Right renal pelvis (tissue), 4 donors: ENCODE measurements around the gene PARD3. TPM values are rescaled to one million over a fixed set of nuclear protein-coding genes. Genes with fewer than 3 reads are reported as not detected.
"Not testable (repeated sequence)": the region's sequence is repeated elsewhere in the genome, so short reads cannot be mapped to it uniquely, and the experiment has no call there.

Source experiments
- DNase-seq, 4 donors: peaks; one replicate each; pipeline ENCODE4 v3.0.0-alpha.2; 2013; ENCODE audit warnings: low read depth in 4 of 4, low spot score in 3 of 4, missing footprints in 1 of 4
- polyA plus RNA-seq, 4 donors: library from polyadenylated mRNA; unstranded; fragments of 120-200 nt; gene quantifications; one replicate each; pipeline ENCODE4 v1.2.1, GENCODE V29; 2013; ENCODE audit not compliant: insufficient read length in 4 of 4

The PARD3 gene
- polyA plus RNA-seq, 4 donors = 62.1 to 76.2 (median 71.3) TPM

DNA sequence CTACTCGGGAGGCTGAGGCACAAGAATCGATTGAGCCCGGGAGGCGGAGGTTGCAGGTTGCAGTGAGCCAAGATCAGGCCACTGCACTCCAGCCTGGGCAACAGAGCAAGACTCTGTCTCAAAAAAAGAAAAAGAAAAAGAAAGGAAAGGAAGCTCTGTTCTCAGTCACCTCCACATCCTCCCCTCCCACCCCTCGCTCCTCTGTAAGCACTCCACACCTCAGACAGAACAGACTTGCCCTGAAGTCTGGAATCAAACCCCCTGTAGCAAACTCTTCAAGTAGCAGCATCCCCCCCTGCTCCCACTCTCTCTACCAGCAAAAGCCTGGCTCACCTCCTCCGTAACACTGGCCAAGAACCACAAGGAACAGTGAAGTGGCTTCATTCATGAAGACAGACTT is 66.7 kb downstream of the PARD3 start:
- no peak for DNase-seq

DNA sequence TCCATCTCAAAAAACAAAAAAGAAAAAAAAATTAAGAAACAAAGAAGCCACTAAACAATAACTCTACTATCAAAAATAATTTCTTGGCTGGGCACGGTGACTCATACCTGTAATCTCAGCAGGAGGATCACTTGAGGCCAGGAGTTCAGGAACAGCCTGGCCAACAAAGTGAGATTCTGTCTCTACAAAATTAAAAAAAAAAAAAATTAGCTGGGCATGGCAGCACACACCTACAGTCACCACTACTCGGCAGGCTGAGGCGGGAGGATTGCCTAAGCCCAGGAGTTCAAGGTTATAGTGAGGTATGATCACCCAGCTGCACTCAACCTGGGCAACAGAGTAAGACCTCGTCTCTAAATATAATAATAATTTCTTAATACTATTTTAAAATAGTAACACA is 69.0 kb downstream of the PARD3 start:
- no peak for DNase-seq

DNA sequence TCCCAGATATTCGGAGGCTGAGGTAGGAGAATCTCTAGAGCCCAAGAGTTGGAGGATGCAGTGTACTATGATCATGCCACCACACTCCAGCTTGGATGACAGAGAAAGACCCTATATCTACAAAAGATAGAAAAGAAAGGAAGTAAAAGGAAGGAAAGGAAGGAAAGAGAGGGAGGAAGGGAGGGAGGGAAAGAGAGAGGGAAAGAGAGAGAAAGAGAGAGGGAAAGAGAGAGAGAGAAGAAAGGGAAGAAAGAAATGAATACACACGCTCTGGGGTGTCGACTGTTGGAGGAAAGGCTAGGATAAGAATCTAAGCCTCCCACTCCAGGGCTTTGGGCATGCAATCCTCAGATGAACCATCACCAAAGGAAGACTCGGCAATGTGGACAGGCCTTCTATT is 69.9 kb downstream of the PARD3 start:
- no peak for DNase-seq

DNA sequence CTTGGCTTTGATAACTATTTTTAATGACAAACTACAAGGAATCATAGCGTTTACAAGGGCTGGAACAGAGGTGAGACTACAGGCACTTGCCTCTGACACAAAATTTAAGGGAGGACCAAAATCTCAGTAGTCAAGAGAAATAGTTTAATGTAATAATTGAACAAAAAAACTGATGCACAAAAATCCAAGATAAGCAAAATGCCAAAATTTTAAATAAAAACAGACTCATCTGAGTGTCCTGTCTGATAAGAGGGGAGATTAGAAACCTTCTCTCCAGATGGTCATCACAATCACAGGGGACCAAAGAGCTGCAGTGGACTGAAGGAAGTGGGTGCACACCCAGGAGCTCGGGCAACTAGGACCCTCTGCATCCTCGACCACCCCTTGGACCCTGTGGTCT is 70.5 kb downstream of the PARD3 start:
- no peak for DNase-seq

DNA sequence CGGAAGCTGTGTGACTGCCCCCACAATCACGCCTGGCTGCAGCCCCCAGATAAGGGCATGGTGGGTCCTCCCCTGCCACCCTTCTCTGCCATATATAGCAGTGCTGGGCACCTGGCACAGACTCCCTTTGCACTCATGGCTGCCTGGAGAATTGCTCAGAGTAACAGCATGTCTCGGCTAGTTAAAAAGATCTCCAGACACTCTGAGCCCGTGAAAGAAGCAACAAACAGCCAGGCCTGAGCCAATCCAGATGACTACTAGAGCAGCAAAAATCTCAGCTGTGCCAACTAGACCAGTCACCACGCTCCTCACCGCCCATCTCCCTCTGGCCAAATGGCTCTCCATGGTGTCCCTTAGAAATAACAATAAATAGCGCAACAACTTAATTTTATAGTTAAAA is 71.3 kb downstream of the PARD3 start:
- DNase-seq = no peak

DNA sequence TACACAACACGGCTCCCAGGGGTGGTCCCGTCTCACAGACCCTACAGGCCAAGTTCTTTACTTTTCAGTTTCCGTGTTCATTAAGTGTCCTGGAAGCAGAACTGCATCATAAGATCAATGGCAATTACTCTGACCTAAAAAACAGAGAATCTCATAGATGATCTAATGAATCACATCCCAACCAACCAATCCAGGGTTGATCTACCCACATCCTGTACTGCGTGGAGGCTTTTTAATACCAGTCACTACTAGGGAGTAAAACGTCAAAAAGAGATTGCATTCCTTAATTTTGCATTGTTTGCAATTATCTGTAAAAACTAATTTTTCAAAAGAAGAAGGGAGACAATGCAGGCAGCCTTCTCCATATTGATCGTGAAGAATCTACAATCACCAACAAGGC is 72.6 kb downstream of the PARD3 start:
- no peak for DNase-seq

DNA sequence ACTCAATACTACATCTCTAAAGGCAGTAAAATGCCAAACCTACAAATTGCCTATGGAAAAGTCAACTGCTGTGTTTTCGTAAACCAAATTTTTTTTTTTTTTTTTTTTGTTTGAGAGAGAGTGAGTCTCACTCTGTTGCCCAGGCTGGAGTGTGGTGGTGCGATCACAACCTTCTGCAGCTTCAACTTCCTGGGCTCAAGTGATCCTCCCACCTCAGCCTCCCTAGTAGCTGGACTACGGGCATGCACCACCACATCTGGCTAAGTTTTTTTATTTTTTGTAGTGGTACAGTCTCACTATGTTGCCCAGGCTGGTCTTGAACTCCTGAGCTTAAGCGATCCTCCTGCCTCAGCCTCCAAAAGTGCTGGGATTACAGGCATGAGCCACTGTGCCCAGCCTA is 74.0 kb downstream of the PARD3 start:
- not testable (repeated sequence) for DNase-seq

DNA sequence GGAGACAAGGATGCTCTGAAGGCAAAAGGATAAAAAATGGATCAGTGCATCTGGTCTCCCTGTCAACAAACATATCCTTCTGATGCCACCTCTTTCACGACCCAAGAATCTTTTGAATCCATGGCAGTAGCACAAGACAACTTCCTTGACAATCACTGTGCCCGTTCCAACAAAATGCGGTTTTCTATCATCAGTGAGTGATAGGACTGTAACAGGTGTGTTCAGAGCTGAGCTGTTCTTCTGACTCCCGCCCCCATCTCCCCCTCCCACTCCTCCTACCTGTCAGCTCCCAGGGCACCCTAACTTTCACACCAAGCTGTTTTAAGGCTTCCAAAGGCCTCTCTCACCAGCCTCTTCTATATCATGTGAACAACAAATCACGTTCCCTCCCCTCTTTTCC is 74.8 kb downstream of the PARD3 start:
- DNase-seq = no peak

DNA sequence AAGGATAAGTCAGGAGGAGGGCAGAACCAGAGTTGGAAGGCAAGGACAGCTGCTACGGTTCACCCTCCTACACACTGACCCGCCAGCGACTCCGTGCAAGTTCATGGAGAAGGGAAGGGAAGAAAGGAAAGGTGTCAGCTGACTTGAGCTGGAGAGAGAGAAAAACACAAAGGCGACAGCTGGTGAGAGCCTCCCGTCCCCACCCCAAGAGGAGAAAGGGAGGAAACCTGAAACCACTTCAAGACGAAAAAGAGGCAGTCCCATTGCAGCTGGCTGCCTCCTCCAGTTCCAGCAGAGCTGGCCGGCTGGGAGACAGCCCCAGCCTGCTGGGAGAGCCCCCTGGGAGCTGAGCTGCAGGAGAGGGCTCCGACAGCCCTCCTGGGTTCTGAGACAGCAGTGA is 75.2 kb downstream of the PARD3 start:
- DNase-seq = peak; percentile 72 to 92 (median 85)

DNA sequence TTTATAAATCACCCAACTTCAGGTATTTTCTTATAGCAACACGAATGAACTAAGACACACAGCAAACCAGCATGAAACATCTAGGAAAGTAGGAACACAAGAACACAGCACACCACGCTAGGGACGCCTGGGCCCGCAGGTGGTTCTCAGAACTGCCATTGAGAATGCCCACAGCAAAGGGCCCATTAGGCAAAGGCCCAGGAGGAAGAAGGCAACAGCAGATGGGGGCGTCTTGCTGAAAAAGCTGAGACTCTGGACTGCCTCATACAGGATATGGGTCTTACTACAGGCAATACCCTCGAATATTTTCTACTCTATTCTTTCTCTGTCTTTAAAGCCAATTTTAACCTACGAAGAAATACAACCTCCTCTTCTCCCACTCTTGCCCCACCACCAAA is 77.3 kb downstream of the PARD3 start:
- no peak for DNase-seq

DNA sequence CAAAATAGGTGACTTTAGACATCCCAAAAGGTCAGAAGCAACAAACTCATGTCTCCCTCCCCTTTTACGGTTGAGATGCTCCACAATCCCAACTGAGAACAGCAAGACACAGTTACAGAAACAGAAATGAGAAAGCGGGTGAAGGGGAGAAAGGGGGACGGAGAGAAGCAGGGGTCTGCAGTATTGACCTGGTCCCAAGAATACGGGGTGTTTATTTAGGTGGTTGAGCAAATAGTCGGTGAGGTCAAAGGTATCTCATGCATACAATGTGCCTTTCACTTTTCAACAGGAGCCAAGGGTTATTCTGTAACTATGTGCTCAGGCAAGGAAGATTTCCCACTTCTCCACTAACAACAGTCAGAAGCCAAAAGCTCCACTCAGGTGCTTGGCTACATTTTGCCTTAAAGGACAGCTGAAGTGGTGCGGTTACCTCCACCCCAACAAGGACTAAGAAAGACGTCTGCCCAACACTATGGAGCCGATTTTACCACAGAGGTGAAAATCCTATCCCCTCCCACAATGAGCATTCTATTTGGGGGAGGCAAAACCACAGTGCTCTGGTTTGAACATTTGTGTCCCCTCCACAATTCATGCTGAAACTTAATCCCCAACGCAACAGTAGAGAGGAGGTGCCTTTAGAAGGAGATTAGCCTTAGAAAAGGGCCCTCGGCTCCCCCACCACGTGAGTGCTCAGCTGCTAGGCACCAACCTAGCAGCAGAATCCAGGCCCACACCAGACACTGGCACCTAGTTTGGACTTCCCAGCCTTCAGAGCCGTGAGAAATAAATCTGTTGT is 77.9 kb downstream of the PARD3 start:
- DNase-seq = no peak

DNA sequence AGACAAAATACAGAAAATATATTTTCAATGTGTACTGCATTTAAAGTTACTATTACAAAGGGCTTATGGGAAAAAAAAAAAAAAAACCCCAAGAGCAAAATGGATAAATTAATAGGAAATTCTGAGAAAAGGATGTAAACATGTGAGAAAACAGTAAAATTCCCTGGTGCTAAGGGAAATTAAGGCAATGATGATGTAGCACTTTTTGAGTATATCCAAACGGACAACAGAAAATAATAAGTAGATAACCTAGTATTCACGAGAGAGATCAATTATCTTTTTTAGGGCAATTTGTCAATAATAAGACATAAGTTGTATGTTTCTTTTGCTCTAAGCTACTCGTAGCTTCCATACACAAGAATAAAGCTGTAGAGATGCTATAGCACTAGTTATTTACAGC is 80.2 kb downstream of the PARD3 start:
- DNase-seq = no peak

DNA sequence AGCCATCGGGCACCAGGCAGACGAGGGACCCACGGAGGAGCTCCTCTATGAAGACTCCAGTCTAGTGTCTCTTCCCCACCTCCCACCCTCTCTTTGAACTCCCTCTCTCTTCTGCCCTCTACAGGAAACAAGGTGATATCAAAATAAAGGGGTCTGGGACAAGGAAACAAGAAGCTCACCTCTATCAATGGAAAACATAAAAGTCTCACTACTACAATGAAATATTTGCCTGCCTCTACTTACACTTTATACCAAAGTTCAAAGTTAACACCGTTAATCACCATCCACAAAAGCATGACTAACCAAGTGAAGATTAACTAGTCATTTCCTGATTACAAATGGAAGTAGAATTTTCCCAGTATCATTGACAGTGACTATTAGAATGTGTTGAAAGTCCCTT is 82.2 kb downstream of the PARD3 start:
- DNase-seq = no peak

DNA sequence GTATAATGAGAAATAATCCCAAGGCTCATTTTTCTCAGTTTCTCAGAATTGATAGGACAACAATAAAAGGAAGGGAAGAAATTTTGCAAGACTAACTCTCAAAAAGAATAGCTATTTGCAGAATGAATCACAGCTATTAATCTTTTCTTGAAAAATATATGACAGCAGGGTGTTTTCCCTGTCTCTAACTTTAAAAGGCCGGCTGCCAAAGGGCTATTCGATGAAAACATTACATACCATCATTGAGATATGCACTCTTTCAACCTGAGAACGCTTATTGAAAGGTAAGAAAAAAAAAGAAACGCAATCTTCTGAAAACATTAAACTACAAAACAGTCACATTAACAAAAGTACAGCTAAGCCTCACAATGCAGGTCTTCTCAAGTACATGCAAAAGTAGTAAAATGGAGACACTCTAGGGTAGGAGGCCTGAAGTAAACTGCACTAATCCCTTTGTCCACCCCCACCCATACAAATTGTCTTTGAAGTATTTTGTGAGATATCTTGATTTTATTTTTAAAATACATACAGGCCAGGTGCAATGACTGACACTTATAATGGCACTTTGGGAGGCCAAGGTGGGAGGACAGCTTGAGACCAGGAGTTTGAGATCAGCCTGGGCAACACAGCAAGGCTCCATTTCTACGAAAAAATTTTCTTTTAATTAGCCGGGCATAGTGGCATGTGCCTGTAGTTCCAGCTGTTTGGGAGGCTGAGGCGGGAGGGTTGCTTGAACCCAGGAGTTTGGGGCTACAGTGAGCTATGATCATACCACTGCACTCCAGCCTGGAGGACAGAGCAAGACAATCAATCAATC is 83.0 kb downstream of the PARD3 start:
- DNase-seq = no peak

DNA sequence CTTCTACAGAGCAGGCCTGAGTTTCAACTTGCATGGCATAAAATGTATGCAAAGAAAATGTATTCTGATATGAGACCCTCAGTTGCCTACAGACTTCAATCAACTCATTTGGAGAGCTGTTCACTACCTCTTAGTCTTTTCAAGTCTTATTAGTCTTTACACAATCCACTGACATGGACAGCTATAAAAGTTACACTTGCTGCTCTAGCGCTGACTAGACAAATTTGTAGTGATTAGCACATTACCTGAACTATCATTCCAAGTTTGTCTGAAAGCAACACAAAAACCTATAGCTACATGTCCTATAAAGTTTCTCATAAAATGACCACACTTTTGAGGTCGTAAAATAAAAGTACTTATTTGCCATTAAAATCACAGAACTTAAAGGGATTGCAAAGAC is 83.9 kb downstream of the PARD3 start:
- no peak for DNase-seq

DNA sequence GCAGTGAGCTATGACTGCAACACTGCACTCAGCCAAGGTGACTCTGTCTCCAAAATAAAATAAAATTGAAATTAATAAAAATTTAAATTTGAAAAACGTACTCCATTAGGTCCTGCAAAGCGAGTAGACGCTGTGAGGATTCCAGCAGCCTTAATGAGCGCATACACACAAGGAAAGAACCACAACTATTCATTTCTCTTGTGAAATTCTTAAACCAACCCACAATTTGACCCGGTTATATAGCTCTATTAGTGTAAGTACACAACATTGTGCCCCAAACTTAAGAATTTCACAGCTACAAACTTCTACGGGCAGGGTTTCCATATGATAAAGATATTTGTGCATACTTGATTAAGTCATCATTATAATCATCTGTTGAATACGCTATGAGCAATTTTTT is 84.4 kb downstream of the PARD3 start:
- DNase-seq = no peak

DNA sequence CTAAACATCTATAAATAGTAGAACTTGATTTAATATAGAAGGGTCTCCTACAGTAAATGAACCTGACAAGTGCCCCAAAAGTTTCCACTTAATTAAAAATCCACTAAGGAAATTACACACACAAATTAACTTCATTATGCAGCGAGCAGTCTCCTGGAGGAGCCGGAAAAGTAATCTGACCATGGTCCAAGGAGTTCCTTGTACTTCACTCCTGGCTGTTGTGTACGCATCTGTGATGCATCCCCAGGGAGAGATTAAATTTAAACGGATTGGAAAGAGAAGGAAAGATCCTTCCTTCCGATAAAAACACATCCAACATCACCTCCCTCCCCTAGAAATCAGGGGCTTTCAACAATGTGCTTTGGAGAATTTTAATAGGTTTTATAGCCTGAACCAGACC is 85.5 kb downstream of the PARD3 start:
- no peak for DNase-seq

DNA sequence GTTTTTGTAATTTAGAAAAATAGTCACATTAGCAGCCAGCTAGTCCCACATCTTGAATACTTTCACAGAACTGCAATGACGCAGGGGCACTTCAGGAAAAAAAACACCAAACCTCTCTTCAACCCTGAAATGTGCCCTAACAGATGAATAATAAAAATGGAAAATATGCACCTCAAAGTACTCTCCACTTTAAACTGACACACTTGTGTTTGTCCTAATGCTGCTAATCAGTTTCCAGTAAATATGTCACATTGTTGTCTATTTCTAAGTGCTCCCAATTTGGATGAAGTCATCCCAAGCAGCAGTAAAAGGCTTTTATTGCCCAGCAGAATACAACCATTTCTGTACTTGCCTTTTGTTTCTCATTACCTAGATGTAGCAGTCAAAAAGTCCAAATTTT is 86.7 kb downstream of the PARD3 start:
- DNase-seq = no peak

DNA sequence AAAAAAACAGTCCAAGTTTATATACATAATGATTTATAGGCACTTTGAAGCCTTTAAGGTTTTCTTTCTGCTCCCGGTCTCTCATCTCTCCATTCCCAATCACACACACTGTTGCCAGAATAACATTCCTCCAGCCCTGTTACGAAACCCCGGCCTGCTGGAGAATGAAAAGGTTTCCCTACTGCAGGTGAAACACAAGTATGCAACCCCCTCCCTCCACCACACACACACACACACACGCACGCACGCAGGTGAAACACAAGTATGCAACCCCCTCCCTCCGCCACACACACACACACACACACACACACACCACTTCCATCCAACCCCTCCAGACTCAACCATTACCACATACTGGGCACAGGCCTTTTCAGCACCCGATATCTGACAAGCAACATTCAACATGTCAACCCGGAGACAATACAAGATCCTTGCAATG is 87.5 kb downstream of the PARD3 start:
- no peak for DNase-seq

DNA sequence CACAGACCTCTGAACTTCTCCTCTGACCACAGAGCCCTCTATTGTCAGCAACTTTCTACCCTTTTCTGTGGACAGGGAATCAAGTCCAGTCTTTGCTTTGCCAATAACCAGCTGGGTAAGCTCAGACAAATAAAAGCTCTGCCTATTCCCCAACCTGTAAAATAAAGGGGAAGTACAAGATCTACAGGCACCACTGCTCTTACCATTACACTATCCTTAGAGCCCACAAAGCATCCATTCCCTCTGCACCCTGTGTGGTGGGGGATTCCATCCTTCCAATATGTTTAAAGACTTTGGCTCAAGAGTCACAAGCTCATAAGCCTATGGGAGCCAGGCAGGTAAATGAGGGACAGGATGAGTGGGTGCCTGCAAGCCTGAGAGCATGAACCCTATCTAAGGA is 88.2 kb downstream of the PARD3 start:
- no peak for DNase-seq

DNA sequence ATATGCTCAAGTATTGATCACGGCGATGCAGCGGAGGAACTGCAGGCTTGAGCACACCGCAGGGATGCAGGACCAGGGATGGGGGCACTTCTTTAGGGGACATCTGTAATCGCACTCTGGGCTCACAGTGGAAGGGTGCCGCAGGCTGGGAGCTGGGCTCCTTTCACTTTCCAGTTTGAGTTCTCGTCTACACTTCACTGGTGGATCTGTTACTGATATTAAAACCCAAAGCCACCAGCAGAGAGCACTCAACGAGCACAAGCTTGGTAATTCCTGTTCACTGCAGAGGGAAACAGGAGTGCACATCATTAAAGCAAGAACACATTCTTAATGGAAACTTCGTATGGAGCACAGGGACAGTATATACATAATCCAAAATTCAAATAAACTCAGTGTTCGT is 91.3 kb downstream of the PARD3 start:
- DNase-seq = no peak

DNA sequence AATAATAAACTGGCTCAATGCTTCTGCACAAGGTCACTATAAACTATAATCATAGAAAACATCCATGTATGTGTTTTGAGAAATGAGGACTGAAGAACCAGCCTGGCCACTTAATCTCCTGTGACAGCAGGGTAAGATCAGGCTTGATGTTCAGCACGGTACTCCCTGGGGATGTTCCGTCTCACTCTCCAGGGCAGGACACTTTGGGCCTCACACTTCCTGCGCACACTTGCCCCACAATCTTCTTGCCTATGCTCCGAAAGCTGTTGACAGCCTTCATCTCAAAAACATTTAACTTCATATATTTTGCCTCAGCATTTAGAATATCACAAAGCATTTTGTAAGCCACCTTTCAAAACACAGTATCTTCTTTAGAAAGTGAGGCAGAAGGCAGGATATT is 92.7 kb downstream of the PARD3 start:
- no peak for DNase-seq
